Neural progenitor cell (in vitro differentiated cells): Measurements from ENCODE around the gene TPD52L1.

Experiments used
- CTCF ChIP-seq: fragments of 200-600 bp; sonication (generic); IDR thresholded peaks from 2 replicates; pipeline ENCODE4 v1.5.1; 2017; ENCODE audit warnings: antibody characterized with exemption, mild to moderate bottlenecking
- EZH2 ChIP-seq: fragments of 200-600 bp; sonication (generic); IDR thresholded peaks from 2 replicates; pipeline ENCODE4 v1.6.1; 2017; ENCODE audit warnings: antibody characterized with exemption, mild to moderate bottlenecking, moderate library complexity

- no peak for TF ChIP-seq CTCF
- no peak for TF ChIP-seq EZH2
These were observed 21.5 kb upstream of the TPD52L1 start for GRCh38 chr6:125132058-125132457.
